A549 (cell line): ENCODE data around the gene MINDY3. TPM values are rescaled to one million over a fixed set of nuclear protein-coding genes. Genes with fewer than 3 reads are reported as not detected.

ENCODE experiments used
- ATAC-seq, 2 experiments: fragments of 200-7000 bp in 1 of 2; fragments of >200 bp in 1 of 2; cut with Nextera tagmentation in 1 of 2; cut with Tn5 transposase in 1 of 2; 3 replicates each; pipeline versions ENCODE4 v1.8.0 to v1.9.1; 2018 to 2020; ENCODE audit warnings: mild to moderate bottlenecking in 1 of 2, moderate library complexity in 1 of 2
- CTCF ChIA-PET: fragments of 300-600 bp; sonication (Branson Sonifier 250); formaldehyde crosslinking; extraction: SDS; loops from one replicate; lab custom pipeline; 2021; ENCODE audit warnings: antibody characterized with exemption, inconsistent platforms; lab: Yijun Ruan, JAX
- POLR2A ChIA-PET: fragments of 350-600 bp; formaldehyde crosslinking; extraction: SDS; loops from one replicate; lab custom pipeline; 2021; ENCODE audit warnings: antibody characterized with exemption, inconsistent platforms; lab: Yijun Ruan, JAX
- DNase-seq, 2 experiments: peaks; one replicate each; pipeline versions ENCODE4 v3.0.0 to v3.0.0-alpha.2; 2011 to 2016; ENCODE audit warnings: low read depth in 1 of 2, low spot score in 1 of 2
- FAIRE-seq: peaks from 2 replicates; lab custom pipeline; 2011; peaks lifted over from hg19 to GRCh38; lab: Jason Lieb, UNC
- H3K27ac ChIP-seq, 2 experiments: fragments of >200 bp; sonication (Bioruptor Twin); formaldehyde crosslinking; 3 replicates each; pipeline ENCODE4 v1.5.1; 2016 to 2017
- H3K4me1 ChIP-seq: fragments of >200 bp; sonication (Bioruptor Twin); formaldehyde crosslinking; 3 replicates; pipeline ENCODE4 v1.6.1; 2016
- H3K4me2 ChIP-seq: fragments of >200 bp; sonication (Bioruptor Twin); formaldehyde crosslinking; 3 replicates; pipeline ENCODE4 v1.6.1; 2016
- H3K4me3 ChIP-seq: fragments of >200 bp; sonication (Bioruptor Twin); formaldehyde crosslinking; 3 replicates; pipeline ENCODE4 v1.5.1; 2016
- H3K9me3 ChIP-seq: fragments of >200 bp; sonication (Bioruptor Twin); formaldehyde crosslinking; 3 replicates; pipeline ENCODE4 v1.6.1; 2016
- CHD2 ChIP-seq: fragments of 150-350 bp; IDR thresholded peaks from 2 replicates; pipeline ENCODE4 v1.6.1; 2014; ENCODE audit warnings: low read length; ENCODE audit not compliant: partially characterized antibody
- EHMT2 ChIP-seq: fragments of 200-600 bp; sonication (generic); IDR thresholded peaks from 2 replicates; pipeline ENCODE4 v1.6.1; 2016; ENCODE audit warnings: antibody characterized with exemption, low read depth, mild to moderate bottlenecking, moderate library complexity
- ELK1 ChIP-seq: fragments of 150-350 bp; IDR thresholded peaks from 2 replicates; pipeline ENCODE4 v1.6.1; 2014; ENCODE audit warnings: low read depth, mild to moderate bottlenecking, low read length
- FOSB ChIP-seq: fragments of 250-450 bp; sonication (Bioruptor Pico); IDR thresholded peaks from 2 replicates; pipeline ENCODE4 v1.5.0; 2020; ENCODE audit warnings: mild to moderate bottlenecking, moderate library complexity
- GATA3 ChIP-seq: IDR thresholded peaks from 2 replicates; pipeline ENCODE4 v1.6.1; 2012; ENCODE audit warnings: borderline replicate concordance
- HDAC2 ChIP-seq: fragments of 200-600 bp; sonication (generic); IDR thresholded peaks from 2 replicates; pipeline ENCODE4 v1.6.1; 2016
- HOXB13 ChIP-seq: fragments of 250-450 bp; sonication (Bioruptor Pico); IDR thresholded peaks from 2 replicates; pipeline ENCODE4 v1.5.0; 2020; ENCODE audit warnings: low read depth, mild to moderate bottlenecking, moderate library complexity
- JUN ChIP-seq, 2 experiments: fragments of >200 bp; sonication (Bioruptor Twin); formaldehyde crosslinking; IDR thresholded peaks; 2 replicates in 1 of 2; 3 replicates in 1 of 2; pipeline ENCODE4 v1.6.1; 2016 to 2017
- JUNB ChIP-seq: fragments of >200 bp; sonication (Bioruptor Twin); formaldehyde crosslinking; IDR thresholded peaks from 2 replicates; pipeline ENCODE4 v1.6.1; 2016
- KDM1A ChIP-seq: fragments of 200-600 bp; sonication (generic); IDR thresholded peaks from 2 replicates; pipeline ENCODE4 v1.6.1; 2016; ENCODE audit warnings: low read depth, mild to moderate bottlenecking
- MAFK ChIP-seq: fragments of 450-650 bp; IDR thresholded peaks from 2 replicates; pipeline ENCODE4 v1.6.1; 2014; ENCODE audit not compliant: partially characterized antibody
- NPAS2 ChIP-seq: fragments of 250-450 bp; sonication (Bioruptor Pico); IDR thresholded peaks from 2 replicates; pipeline ENCODE4 v1.8.0; 2022; ENCODE audit warnings: mild to moderate bottlenecking, moderate library complexity, borderline replicate concordance
- POLR2AphosphoS2 ChIP-seq: conservative IDR thresholded peaks from 2 replicates; pipeline ENCODE4 v1.6.1; 2012; ENCODE audit warnings: low read length, improper control_type of control experiment, inconsistent platforms
- RAD21 ChIP-seq, 2 experiments: fragments of >200 bp in 1 of 2; sonication (Bioruptor Twin) in 1 of 2; formaldehyde crosslinking in 1 of 2; IDR thresholded peaks in 1 of 2; conservative IDR thresholded peaks in 1 of 2; 2 replicates in 1 of 2; 3 replicates in 1 of 2; pipeline ENCODE4 v1.6.1; 2012 to 2018; ENCODE audit warnings: inconsistent platforms in 1 of 2
- RCOR1 ChIP-seq: fragments of 150-350 bp; IDR thresholded peaks from 2 replicates; pipeline ENCODE4 v1.6.1; 2014; ENCODE audit warnings: antibody characterized with exemption, low read length, low read depth
- RNF2 ChIP-seq: fragments of 200-600 bp; sonication (generic); IDR thresholded peaks from 2 replicates; pipeline ENCODE4 v1.6.1; 2016; ENCODE audit warnings: low read depth, mild to moderate bottlenecking, antibody characterized with exemption, moderate library complexity, borderline replicate concordance
- TFCP2L1 ChIP-seq: fragments of 250-450 bp; sonication (Bioruptor Pico); IDR thresholded peaks from 2 replicates; pipeline ENCODE4 v1.5.0; 2021; ENCODE audit warnings: mild to moderate bottlenecking
- ZFP36 ChIP-seq: fragments of 450-650 bp; IDR thresholded peaks from 2 replicates; pipeline ENCODE4 v1.6.1; 2014; ENCODE audit warnings: borderline replicate concordance; ENCODE audit not compliant: partially characterized antibody
- WGBS: methylation state at CpG from one replicate; pipeline ENCODE4 v1.1.6; 2017; ENCODE audit errors: missing lambda C conversion rate; 5-methylcytosine and 5-hydroxymethylcytosine counted together
- polyA plus RNA-seq, 4 experiments: library from polyadenylated mRNA; depleted of rRNA in 3 of 4; stranded (reverse); fragments of >200 nt; fragmentation: RNase III in 1 of 4; extraction: RNeasy Plus Mini Kit Qiagen cat#74134 plus additional on column Dnase treatment in 1 of 4; gene quantifications; 2 replicates in 3 of 4; 3 replicates in 1 of 4; pipeline ENCODE4 v1.2.3, GENCODE V29; 2011 to 2017
- TF ChIP-seq, protein P1 (sequence below): fragments of 250-450 bp; sonication (Bioruptor Pico); IDR thresholded peaks from 2 replicates; pipeline ENCODE4 v1.5.0; 2020; ENCODE audit warnings: low read depth, mild to moderate bottlenecking, moderate library complexity

The MINDY3 gene
- polyA plus RNA-seq, 2 of the 4 experiments (the other 2 are of a cell fraction): 14.4 to 25.3 TPM

DNA sequence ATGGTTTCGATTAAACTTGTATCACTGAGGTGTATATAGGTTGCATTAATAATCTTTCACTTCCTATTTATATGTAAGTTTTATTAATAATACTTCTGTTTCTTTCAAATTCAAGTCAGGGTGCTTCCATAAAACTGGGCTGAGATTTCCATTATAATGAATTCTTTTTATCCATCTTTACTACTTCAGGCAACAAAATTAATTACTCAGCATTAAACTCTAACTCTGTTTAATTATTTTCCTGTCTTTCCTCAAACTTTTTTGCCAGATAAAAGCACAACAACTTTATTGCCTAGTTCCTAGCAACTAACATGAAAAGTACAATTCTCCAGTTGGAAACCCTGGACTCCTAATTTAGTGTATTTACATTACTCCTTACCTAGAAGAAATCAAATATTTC is 3.0 kb upstream of the MINDY3 start:
- CTCF ChIA-PET: no interaction called here
- Histone ChIP-seq H3K4me2 (no peak overlapping the region), H3K4me1 (peaks cover 9% of the 10 kb centered on the region; the same call in 1 of the 3 replicates), H3K4me3 (no peak overlapping the region), H3K9me3 (peaks cover 9% of the 10 kb centered on the region), H3K27ac (no peak overlapping the region)
- FAIRE-seq (no peak), DNase-seq (no peak), ATAC-seq (no peak)
- POLR2A ChIA-PET: no interaction called here
- WGBS: 20% methylated on average over 1 of the region's 1 CpG
- TF ChIP-seq ELK1: no peak
- peak; percentile 38 for TF ChIP-seq MAFK

GRCh38 chr10:15860692-15861201 is 440 bp upstream of the MINDY3 start:
- peak in 1 of 2 experiments; percentile 59; a peak in 3 of 6 replicates for ATAC-seq
- Histone ChIP-seq H3K4me2 (peak overlapping the region; percentile 83), H3K4me3 (peak overlapping the region; percentile 87), H3K9me3 (peaks cover 9% of the 10 kb centered on the region), H3K4me1 (peaks cover 9% of the 10 kb centered on the region; the same call in 1 of the 3 replicates), H3K27ac (peak overlapping the region; percentile 74 to 85)
- 43% methylated on average over 8 of the region's 8 CpGs for WGBS
- FAIRE-seq: no peak
- CTCF ChIA-PET: no interaction called here
- DNase-seq: no peak
- POLR2A ChIA-PET: interaction anchor here (1.0 kb wide), 1 partner anchor 11 kb away, joined by 6 read pairs; no protein-coding TSS in a partner anchor
- TF ChIP-seq FOSB (0 out of 2 replicates have a peak, but pooled peaks have one; percentile 9), JUN (IDR thresholded peaks at IDR 0.05) (0 out of 5 replicates have a peak, but pooled peaks of 1 of the 2 experiments have one; percentile 33), POLR2AphosphoS2 (no peak), EHMT2 (peak; percentile 89), ZFP36 (no peak), TFCP2L1 (CRISPR knock-in tag) (no peak), HOXB13 (CRISPR knock-in tag) (peak; percentile 76; the same call in 1 of the 2 replicates)

- WGBS: 19% methylated on average over 10 of the region's 10 CpGs
- ChIA-PET CTCF (interaction anchor here (1.0 kb wide), 1 partner anchor 10 kb away, joined by 3 read pairs; no protein-coding TSS in a partner anchor), POLR2A (interaction anchor here (0.8 kb wide), 1 partner anchor 1784 kb away, joined by 3 read pairs; the partner anchor contains the start of gene STAM)
- ATAC-seq (no peak; a peak in 1 of 6 replicates), FAIRE-seq (no peak), DNase-seq (no peak)
- peaks cover 9% of the 10 kb centered on the region; the same call in 1 of the 3 replicates for H3K4me1 ChIP-seq
- peak overlapping the region; percentile 83 for H3K4me2 ChIP-seq
- peak overlapping the region; percentile 74 to 85 for H3K27ac ChIP-seq
- H3K9me3 ChIP-seq: peaks cover 9% of the 10 kb centered on the region
- TF ChIP-seq RCOR1: no peak
- no peak for TF ChIP-seq CHD2
- TF ChIP-seq NPAS2: no peak
- no peak for TF ChIP-seq HDAC2
- no peak for TF ChIP-seq GATA3
- TF ChIP-seq, protein P1, sequence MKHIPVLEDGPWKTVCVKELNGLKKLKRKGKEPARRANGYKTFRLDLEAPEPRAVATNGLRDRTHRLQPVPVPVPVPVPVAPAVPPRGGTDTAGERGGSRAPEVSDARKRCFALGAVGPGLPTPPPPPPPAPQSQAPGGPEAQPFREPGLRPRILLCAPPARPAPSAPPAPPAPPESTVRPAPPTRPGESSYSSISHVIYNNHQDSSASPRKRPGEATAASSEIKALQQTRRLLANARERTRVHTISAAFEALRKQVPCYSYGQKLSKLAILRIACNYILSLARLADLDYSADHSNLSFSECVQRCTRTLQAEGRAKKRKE: no peak
- TF ChIP-seq POLR2AphosphoS2: no peak
- no peak for TF ChIP-seq JUNB
- TF ChIP-seq TFCP2L1 (CRISPR knock-in tag): no peak
- peak overlapping the region; percentile 87 for H3K4me3 ChIP-seq
Measured at GRCh38 chr10:15859509-15859905, 800 bp downstream of the MINDY3 start.

DNA sequence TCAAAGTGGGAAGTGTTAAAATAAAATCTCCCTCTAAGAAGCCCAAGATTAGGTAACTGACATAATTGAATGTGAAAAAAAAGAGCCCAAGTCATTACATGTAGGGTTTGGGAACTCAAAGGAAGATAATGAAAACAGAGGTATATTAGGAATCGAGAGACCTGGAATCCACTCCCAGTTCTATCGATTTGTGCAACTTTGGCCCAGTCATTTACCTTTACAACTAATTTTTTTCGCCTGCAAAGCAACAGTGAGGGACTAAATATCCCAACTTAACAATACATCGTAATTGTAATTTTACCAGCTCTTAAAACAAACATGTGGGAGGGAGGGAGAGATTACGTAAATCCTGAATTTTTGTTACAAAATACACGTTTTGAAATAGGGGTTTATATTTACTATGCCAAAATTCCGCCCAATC is 1.4 kb downstream of the MINDY3 start:
- CTCF ChIA-PET: no interaction called here
- POLR2A ChIA-PET: no interaction called here
- DNase-seq (no peak), ATAC-seq (no peak), FAIRE-seq (no peak)
- Histone ChIP-seq H3K4me2 (peak overlapping the region; percentile 83), H3K27ac (no peak overlapping the region), H3K4me1 (peaks cover 9% of the 10 kb centered on the region; the same call in 1 of the 3 replicates), H3K4me3 (peak overlapping the region; percentile 87), H3K9me3 (peaks cover 9% of the 10 kb centered on the region)
- 80% methylated on average over 7 of the region's 7 CpGs for WGBS
- TF ChIP-seq KDM1A (no peak), FOSB (no peak), RNF2 (no peak), RAD21 (conservative IDR thresholded peaks at IDR 0.05 in 1 of 2, IDR thresholded peaks at IDR 0.05 in 1 of 2) (no peak)
